Stimulated activated CD4-positive, alpha-beta T cell treated with anti-CD3 and anti-CD28 coated beads, Interleukin-1b, Interleukin-23, amount 100 ng/mL, for 24 hours (primary cell): ENCODE data around the gene MORF4L2.
"Not testable (repeated sequence)": the region's sequence is repeated elsewhere in the genome, so short reads cannot be mapped to it uniquely, and the experiment has no call there.

Source experiments
- DNase-seq, 4 experiments: peaks; one replicate each; pipeline ENCODE4 v3.0.0-alpha.2; 2020; ENCODE audit warnings: low read depth in 4 of 4, low spot score in 1 of 4

MORF4L2 gene

DNA sequence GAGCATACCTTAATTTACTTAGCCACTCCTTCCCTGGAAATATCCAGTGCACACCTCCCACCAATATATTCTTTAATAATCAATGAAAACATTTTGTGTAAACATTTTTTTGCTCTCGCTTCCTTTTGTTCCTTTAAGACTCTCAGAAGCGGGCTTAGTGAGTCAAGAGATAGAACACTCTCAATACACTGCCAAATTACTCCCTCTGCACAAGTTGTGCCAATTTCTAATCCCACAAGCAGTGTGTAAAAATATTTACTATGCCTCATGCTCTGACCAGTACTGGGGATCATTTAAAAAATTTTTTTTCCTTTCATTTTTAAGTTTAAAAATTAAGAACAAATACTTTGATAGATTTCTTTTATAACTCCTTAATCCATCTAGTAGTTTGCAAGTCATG lies 5.1 kb downstream of the MORF4L2 start:
- no peak for DNase-seq

DNA sequence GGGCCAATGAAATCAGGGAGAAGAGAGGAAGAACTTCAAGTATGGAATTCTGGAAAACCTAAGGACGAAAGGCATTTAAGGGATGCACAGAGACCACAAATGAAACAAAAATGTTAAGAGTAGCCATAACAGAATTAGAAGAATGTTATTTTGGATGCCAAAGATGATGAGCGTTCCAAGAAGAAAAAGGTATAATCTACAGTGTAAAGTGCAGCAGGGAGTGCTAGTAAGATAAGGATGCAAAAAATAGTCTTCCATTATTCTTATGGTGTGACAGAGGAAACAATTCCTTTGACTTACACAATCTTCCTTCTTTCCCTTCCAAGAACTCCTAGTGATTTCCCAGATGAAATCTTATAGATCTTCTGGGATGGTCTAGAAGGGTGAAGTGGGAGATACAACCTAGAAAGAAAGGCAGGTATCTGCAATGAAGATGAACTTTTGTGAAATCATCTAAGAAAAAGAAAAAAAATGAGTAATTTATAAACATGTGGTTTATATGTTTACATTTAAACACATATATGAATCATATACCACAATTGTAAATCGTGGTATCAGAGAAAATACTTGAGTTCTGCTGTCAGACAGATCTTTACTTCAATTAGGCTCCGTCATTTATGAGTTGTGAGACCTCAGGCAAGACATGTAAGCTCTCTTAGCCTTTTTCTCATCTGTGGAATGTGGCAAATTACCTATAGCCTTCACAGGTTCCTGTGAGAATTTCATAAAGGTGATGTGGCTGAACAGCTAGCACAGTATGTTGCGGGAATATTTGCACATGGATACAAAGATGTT lies 8.1 kb downstream of the MORF4L2 start:
- no peak for DNase-seq

GRCh38 chrX:103674531-103675454 lies 11.7 kb downstream of the MORF4L2 start:
- no peak for DNase-seq

GRCh38 chrX:103669745-103670144 lies 16.8 kb downstream of the MORF4L2 start:
- DNase-seq: no peak

DNA sequence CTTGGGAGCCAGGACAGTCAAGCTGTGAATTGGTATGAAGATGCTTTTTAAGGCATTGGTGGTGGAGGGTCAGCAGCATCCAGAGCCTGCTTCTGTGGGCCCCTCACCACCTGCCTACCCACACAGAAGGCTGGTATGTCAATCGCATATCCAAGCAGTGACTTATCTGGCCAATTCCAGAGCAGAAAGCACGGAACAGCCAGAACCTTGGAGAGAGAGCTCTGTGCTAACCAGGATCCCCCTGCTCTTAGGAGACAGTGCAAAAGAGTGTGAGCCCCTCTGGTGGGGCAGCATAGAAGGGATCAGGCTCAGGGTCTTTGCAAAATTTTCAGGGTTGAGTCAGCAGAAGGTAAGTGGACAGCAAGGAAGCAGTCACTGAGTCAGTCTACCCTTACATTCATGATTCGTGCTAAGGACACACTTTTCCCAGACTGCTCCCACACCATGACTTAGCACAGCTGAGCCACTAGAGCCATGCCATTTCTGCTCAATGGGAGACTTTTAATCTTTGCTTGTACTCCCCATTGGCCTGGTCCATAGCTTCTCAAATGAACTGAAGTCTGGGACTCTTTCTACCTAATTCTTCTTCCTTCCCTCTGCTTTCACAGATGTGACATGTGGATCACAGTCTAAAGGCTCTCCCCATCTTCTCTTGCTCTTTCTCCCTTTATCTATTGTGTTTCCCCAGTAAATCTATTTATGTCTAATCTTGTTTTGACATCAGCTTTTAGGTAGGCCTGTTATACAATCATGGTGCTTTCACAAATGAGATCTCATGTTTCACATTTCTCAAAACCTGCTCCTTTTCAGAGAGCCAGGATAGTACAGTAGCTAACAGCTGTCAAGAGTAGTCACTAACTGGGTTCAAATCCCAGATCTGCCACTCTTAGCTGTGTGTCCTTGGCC lies 20.0 kb downstream of the MORF4L2 start:
- no peak for DNase-seq

DNA sequence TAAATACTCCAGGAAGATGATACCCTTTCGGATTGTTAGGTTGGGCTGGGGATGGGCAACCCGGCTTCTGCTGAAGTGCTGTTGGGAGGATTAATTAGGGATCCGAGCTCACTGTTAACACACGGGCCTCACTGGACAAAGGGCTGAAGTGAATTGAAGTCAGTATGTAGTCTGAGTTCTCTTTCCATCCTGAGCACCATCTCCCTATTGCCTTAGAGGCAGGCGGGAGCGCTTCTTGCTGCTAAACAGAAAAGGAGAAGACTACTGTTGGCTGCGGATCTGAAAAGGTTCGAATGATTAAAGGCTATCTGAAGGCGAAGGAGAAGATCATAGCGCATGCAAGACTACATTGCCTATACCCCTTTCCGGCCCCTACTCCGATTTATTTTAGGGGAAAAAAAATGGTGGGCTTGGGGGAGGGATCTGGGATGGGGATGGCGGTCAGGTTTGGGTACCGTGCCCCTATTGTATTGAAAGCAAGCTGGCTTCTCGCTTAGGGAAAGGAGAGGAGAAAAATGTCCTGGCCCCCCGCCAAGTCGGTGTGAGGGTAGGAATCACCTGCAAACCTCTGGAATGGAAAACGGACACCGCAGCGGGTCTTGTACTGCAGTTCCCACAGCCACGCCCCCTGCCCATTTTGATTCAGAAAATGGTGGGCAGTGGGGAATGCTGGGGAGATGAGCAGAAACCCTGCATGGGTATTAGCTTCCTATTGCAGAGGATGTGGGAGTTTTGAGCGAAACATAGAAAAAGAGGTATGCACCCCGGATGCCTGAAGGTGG lies 22.3 kb downstream of the MORF4L2 start:
- DNase-seq: no peak

GRCh38 chrX:103659460-103659859 lies 27.0 kb downstream of the MORF4L2 start:
- not testable (repeated sequence) for DNase-seq

DNA sequence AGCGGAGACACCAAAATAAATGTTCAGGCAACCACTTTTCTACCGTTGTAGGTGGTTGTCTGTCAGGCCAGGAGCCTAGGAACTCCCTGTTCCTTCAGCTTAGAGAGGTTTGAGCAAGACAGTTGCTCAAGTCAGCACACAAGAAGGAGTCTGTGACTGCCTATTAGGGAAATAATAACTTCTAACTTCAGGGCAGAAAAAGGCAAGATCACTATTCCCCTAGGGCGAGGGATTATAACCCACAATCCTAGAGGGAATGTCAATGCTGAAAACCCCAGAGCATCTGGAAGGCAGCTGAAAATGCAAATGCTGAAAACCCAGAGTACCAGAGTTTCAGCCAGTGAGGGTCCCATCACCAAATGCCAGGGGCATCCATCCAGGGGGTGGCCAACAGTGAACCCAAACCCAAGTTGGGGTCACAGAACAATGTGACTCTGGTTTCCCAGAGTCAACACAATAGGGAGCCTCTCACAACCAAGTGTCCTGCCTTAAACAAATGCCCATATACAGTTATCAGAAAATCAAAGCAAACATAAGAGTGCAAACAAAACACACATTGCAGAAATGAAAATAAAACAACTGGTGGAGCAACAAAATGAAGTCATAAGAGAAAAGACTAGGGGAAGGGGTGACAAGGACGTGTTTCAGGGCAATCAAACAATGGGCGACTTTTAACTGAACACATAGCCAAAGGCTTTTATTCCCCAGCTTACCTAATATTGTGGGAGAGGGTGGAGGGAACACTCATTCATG lies 27.6 kb downstream of the MORF4L2 start:
- no peak for DNase-seq

GRCh38 chrX:103657066-103657465 lies 29.4 kb downstream of the MORF4L2 start:
- DNase-seq: not testable (repeated sequence)

DNA sequence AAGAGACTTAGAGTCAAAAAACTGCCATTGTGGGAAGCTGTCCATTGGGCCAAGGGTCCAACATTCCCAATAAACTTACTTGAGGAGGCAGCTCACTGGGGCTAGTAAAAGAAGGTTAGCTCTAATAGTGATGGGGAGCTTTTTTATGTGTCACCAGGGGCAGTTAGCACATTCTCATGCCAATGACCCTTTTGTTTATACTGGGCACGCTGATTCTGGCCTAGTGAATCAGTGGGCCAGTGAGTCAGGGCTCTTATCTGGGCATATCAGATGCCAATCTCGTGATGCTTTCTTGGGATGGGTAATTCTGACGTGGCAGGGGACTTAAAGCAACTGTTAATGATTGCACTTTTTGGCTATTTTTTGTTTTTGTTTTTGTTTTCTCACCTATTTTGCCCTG lies 29.9 kb downstream of the MORF4L2 start:
- no peak for DNase-seq

DNA sequence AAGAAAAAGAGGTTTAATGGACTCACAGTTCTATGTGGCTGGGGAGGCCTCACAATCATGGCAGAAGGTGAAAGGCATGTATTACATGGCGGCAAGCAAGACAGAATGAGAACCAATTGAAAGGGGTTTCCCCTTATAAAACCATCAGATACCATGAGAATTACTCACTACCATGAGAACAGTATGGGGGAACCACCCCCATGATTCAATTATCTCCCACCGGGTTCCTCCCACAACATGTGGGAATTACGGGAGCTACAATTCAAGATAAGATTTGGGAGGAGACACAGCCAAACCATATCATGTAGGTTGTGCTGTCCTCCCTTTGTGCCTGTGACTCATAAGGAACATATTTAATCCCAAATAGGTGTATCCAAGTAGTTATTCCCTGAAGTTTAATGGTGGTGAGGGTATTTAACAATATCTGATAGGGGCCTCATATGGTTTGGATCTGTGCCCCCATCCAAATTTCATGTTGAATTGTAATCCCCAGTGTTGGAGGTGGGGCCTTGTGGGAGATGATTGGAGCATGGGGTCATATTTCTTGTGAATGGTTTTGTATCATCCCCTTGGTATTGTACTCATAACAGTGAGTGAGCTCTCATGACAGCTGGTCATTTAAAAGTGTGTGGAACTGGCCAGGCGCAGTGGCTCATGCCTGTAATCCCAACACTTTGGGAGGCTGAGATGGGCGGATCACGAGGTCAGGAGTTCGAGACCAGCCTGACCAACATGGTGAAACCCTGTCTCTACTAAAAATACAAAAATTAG lies 31.1 kb downstream of the MORF4L2 start:
- not testable (repeated sequence) for DNase-seq

- DNase-seq: no peak
These were observed 35.2 kb downstream of the MORF4L2 start for GRCh38 chrX:103651151-103651773.

DNA sequence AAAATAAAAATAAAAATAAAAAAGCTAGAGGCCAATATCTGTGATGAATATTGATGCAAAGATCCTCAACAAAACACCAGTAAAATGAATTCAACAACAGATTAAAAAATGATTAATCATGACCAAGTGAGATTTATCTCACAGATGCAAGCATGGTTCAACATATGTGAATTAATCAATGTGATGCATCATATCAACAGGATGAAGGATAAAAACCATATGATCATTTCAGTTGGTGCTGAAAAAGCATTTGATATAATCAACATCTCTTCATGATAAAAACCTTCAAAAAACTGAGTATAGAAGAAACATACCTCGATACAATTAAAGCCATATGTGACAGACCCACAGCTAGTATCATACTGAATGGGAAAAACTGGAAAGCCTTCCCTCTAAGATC lies 38.9 kb downstream of the MORF4L2 start:
- DNase-seq: no peak

DNA sequence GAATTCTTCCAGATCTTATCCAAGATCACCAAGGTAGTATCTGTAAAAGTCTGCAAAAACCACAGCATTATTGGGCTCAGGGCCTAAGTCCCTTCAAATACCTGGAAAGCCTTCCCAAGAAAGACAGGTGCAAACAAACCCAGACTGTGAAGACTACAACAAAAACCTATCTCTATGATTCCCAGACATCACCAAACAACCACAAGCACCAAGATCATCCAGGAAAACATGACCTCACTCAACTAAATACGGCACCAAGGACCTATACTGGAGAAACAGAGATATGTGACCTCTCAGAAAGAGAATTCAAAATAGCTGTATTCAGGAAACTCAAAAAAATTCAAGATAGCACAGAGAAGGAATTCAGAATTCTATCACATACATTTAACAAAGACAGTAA lies 42.4 kb downstream of the MORF4L2 start:
- no peak for DNase-seq

- no peak for DNase-seq
These were observed 45.9 kb downstream of the MORF4L2 start for GRCh38 chrX:103640401-103641155.

GRCh38 chrX:103638479-103639346 lies 47.8 kb downstream of the MORF4L2 start:
- DNase-seq: not testable (repeated sequence)
